Muscle layer of duodenum (tissue), 2 donors: ENCODE data around the gene KNL1.
"Not testable (repeated sequence)": the region's sequence is repeated elsewhere in the genome, so short reads cannot be mapped to it uniquely, and the experiment has no call there.

ENCODE experiments used
- H3K27ac ChIP-seq: one replicate; pipeline ENCODE4 v1.7.0; 2013; ENCODE audit warnings: mild to moderate bottlenecking, low read length
- H3K27me3 ChIP-seq: one replicate; pipeline ENCODE4 v1.7.0; 2013; ENCODE audit warnings: low read depth, mild to moderate bottlenecking, control low read depth, low read length
- H3K36me3 ChIP-seq, 2 donors: one replicate each; pipeline ENCODE4 v1.7.0; 2013; ENCODE audit warnings: low read length in 2 of 2, control low read depth in 1 of 2, mild to moderate bottlenecking in 1 of 2; ENCODE audit not compliant: insufficient read depth in 2 of 2, control insufficient read depth in 1 of 2
- H3K4me1 ChIP-seq, 2 donors: one replicate each; pipeline ENCODE4 v1.7.0; 2013; ENCODE audit warnings: low read length in 2 of 2, mild to moderate bottlenecking in 2 of 2, control low read depth in 1 of 2, moderate library complexity in 1 of 2; ENCODE audit not compliant: insufficient read depth in 2 of 2, control insufficient read depth in 1 of 2
- H3K4me3 ChIP-seq, 2 donors: one replicate each; pipeline ENCODE4 v1.7.0; 2013; ENCODE audit warnings: low read length in 2 of 2, low read depth in 1 of 2, mild to moderate bottlenecking in 1 of 2
- H3K9me3 ChIP-seq, 2 donors: one replicate each; pipeline ENCODE4 v1.7.0; 2013; ENCODE audit warnings: low read length in 2 of 2, control low read depth in 1 of 2, mild to moderate bottlenecking in 1 of 2; ENCODE audit not compliant: control insufficient read depth in 1 of 2
- donor health status: healthy.

The KNL1 gene

DNA sequence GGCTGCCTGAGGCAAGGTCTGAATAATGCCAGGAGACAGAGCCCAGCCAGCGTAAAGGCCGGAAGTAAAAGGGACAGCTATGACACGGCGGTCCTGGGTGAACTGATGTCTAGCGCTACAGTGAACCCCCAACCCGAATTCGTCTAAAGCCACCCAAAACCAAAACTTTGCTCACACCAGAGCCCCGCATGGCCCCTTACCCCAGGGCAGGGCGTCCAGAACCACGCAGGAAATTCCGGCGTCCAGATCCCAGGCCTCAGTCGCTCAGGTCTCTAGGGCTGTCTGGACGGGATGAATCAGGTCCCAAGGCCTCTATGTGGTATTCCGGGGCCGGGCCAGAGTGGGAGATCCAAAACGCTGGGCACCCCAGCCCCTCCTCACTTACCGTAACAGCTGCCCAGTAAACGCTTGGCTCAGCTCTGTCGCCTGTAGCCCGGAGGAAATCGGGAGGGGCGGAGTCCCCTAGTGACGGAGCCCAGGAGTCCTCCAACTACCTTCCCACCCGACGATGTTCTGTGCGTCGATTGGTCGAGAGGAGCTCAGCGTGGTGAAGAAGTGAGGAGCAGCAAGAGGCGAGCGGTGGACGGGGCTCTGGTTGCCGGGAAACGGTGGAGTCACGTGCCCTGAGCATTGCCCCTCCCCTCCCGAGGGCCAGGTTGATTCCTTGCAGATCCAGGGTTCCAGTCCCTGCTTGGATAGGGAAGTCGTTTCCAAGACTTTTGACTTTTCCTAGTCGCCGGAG lies 29.3 kb upstream of the KNL1 start, which contains the start of gene CCDC32:
Gene CCDC32 (minus strand): TSS at position 452 of the 742 bp plus-strand sequence. CDS start 2,027 bp downstream, outside the sequence.
- Histone ChIP-seq H3K4me3 (peak within 1 kb of the TSS; percentile 73 to 80), H3K9me3 (no peaks in the 10 kb centered on the region), H3K27me3 (no peaks in the 10 kb centered on the region), H3K27ac (peak within 1 kb of the TSS; percentile 93), H3K36me3 (peaks cover 0 to 7% of the 10 kb centered on the region in 2 donors), H3K4me1 (peaks cover 2 to 16% of the 10 kb centered on the region in 2 donors)

DNA sequence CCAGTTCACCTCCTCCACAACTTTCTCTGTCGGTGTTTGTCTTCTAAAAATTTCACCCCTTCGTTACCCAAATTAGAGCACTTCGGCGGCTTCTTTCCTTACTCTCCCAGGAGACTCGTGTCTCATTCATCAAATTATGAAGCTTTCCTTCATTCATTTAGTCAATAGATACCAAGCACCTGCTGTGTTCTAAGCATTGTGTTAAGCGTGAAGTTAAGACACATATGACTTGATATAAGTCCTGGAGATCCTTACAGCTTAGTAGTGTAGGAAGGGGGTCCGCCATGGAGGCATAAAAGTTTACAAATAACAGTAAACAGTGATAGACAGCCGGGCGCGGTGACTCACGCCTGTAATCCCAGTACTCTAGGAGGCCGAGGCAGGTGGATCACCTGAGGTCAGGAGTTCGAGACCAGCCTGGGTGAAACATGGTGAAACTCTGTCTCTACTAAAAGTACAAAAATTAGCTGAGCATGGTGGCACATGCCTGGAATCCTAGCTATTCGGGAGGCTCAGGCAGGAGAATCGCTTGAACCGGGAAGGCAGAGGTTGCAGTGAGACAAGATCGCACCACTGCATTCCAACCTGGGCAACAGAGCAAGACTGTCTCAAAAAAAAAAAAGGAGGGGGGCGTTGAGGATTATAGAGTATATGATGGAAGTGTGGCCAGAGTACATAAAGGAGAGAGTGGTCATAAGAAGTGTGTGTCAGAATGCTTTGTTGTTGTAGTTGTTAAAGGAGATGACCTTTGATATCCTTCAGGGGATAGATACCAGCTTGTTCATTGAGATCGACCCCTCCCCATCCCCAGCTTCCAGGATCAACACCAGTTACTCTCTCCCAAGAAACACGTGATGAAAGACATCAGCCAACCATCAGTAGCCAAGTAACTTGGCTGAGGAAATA lies 28.5 kb upstream of the KNL1 start:
- Histone ChIP-seq H3K4me3 (peak overlapping the region; percentile 73 to 80), H3K27me3 (no peaks in the 10 kb centered on the region), H3K36me3 (peaks cover 0 to 7% of the 10 kb centered on the region in 2 donors), H3K27ac (peak overlapping the region; percentile 93), H3K9me3 (no peaks in the 10 kb centered on the region), H3K4me1 (peaks cover 10 to 24% of the 10 kb centered on the region in 2 donors)

DNA sequence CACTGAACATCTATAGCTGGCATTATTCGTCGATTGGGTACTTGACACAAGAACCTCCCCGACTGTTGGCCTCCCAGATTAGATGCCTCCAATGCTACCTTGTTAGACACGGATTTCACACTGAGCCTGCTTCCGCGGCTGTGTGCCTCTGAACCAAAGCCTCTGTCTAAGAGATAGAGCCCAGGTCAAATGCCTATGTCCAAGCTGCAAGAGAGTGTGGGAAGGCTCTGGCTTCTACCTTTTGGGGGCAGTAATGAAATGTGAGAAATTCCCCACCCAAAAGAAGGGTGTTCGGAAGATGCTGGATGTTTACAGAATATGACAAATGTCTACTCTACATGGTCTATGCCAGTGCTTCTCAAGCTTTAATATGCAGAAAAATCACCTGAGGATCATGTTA lies 26.9 kb upstream of the KNL1 start:
- H3K9me3 ChIP-seq, result no peaks in the 10 kb centered on the region
- H3K36me3 ChIP-seq, result peaks cover 5 to 12% of the 10 kb centered on the region in 2 donors
- H3K4me3 ChIP-seq, result no peak overlapping the region
- no peak overlapping the region for H3K27ac ChIP-seq
- no peaks in the 10 kb centered on the region for H3K27me3 ChIP-seq
- H3K4me1 ChIP-seq, result peaks cover 11 to 29% of the 10 kb centered on the region in 2 donors

DNA sequence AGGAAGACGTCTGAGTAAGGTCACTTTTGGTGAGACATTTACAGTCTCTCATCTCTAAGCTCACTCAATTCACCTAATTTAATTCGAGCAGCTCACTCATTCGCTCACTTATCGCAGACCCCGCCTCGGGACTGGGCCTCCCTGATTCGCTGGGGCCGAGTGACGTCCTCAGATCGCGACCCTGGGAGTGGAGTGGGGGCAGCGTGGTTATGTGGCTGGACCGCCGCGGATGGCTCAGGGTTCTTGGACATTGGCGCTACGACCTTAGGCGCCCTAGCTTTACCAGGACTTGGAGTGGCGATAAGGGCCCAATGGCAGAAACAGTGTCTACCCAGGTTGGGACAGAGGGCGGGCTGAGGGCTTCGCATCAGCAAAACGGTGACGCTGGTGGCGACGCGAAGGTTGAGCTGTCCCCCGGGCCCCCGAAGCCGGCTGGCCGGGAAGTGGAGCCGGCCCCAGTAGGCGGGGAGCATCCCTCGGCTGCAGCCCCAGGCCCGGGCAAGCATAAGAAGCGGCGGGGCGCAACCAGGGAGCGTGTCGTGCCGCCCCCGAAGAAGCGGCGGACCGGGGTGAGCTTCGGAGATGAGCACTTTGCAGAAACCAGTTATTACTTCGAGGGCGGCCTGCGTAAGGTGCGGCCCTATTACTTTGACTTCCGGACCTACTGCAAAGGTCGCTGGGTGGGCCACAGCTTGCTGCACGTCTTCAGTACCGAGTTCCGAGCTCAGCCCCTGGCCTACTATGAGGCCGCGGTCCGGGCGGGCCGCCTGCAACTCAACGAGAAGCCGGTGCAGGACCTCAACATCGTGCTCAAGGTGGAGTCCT lies 24.7 kb upstream of the KNL1 start, which contains the start of gene RPUSD2:
Gene RPUSD2 (plus strand): TSS at position 171 of the 825 bp plus-strand sequence. CDS start 39 bp downstream, at position 210.
- Histone ChIP-seq H3K4me1 (peaks cover 11 to 18% of the 10 kb centered on the region in 2 donors), H3K27me3 (no peaks in the 10 kb centered on the region), H3K9me3 (no peaks in the 10 kb centered on the region), H3K27ac (peak within 1 kb of the TSS; percentile 76), H3K36me3 (peaks cover 17 to 31% of the 10 kb centered on the region in 2 donors), H3K4me3 (peak within 1 kb of the TSS; percentile 70 to 99)

DNA sequence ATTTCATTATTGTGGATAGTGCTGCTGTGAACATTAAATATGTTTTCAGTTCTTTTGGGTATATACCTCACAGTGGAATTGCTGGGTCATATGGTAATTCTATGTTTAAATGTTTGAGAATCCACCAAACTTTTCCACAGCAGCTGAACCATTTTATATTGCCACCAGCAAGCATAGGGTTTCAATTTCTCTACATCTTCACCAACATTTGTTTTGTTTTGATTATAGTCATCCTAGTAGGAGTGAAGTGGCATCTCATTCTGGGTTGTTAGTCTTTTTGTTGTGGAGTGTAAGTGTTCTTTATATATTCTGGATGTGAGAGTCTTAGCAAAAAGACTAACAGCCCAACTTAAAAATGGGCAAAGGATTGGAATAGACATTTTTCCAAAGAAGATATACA lies 18.9 kb upstream of the KNL1 start:
- no peaks in the 10 kb centered on the region for H3K27me3 ChIP-seq
- H3K36me3 ChIP-seq, result peaks cover 17 to 28% of the 10 kb centered on the region in 2 donors
- peaks cover 6 to 10% of the 10 kb centered on the region in 2 donors for H3K4me1 ChIP-seq
- no peak overlapping the region for H3K4me3 ChIP-seq
- no peak overlapping the region for H3K27ac ChIP-seq
- no peaks in the 10 kb centered on the region for H3K9me3 ChIP-seq

DNA sequence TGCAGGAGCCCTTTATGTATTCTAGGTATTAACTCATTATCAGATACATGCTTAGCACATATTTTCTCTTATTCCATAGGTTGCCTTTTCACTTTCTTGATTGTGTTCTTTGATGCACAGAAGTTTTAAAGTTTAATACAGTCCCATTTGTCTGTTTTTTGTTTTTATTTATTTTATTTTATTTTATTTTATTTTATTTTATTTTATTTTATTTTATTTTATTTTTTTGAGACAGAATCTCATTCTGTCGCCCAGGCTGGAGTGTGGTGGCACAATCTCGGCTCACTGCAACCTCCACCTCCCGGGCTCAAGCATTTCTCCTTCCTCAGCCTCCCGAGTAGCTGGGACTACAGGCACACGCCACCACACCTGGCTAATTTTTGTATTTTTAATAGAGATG lies 17.1 kb upstream of the KNL1 start:
- H3K9me3 ChIP-seq, H3K4me1 ChIP-seq, H3K27ac ChIP-seq, H3K4me3 ChIP-seq, H3K27me3 ChIP-seq: not testable (repeated sequence)
- peaks cover 12 to 22% of the 10 kb centered on the region in 2 donors for H3K36me3 ChIP-seq

DNA sequence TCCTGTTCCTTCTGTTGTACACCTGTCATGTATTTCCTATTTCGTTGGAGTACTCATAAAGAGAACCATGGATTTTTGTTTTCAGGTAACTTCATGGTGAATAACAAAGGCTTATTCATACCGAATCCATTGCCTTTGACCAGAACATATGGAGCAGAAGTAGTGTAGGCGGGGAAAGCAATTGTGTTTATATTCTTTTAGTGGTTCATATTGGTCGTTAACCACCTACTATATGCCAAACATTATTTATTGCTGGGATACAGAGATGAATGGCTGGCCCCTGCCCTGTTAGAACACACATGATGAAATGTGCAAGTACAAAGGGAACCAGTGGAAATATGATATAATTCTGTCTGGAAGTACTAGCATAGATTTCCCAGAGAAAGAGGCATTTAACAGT lies 15.2 kb upstream of the KNL1 start:
- H3K36me3 ChIP-seq, result peaks cover 4 to 5% of the 10 kb centered on the region in 2 donors
- H3K27me3 ChIP-seq, result no peaks in the 10 kb centered on the region
- H3K27ac ChIP-seq, result no peak overlapping the region

DNA sequence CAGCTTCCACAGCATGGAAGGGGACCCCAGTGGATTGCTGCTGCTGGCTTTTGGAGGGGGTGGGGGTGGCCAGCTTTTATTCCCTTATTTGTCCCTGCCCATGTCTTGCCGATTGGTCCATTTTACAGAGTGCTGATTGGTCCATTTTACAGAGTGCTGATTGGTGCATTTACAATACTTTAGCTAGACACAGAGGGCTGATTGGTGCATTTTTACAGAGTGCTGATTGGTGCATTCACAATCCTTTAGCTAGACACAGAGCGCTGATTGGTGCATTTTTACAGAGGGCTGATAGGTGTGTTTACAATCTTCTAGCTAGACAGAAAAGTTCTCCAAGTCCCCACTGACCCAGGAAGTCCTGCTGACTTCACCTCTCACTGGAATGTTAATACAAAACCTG lies 12.3 kb upstream of the KNL1 start:
- not testable (repeated sequence) for H3K36me3 ChIP-seq, H3K4me3 ChIP-seq

More for the DNA sequence above, 15.2 kb upstream of the KNL1 start:
- no peaks in the 10 kb centered on the region for H3K4me1 ChIP-seq
- H3K4me3 ChIP-seq, result no peak overlapping the region
- no peaks in the 10 kb centered on the region for H3K9me3 ChIP-seq

DNA sequence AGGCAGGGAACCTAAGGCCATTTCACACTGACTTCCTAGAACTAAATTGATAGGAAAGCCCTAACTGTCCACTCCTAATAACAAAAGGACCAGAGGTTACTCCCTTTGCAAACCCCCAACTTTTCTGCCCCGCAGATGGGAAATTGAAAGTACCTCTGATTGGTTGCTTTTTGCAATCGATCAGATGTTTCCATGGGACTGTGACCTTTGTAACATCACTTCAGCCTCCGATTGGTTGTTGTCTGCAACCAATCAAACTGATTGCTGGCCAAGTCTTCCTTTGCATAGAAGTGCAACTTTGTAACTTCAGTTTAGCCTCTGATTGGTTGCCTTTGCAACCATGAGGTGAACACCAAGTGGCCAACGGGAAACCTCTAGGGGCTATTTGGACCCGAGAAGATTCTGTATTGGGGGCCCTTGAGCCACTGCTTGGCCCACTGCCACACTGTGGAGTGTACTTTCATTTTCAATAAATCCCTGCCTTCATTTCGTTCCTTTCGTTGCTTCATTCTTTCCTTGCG lies 11.3 kb upstream of the KNL1 start:
- Histone ChIP-seq H3K9me3 (no peaks in the 10 kb centered on the region), H3K4me1 (no peaks in the 10 kb centered on the region), H3K4me3 (peak overlapping the region; percentile 49 to 52), H3K36me3 (no peaks in the 10 kb centered on the region), H3K27ac (peak overlapping the region; percentile 16), H3K27me3 (no peaks in the 10 kb centered on the region)

More for the DNA sequence above, 12.3 kb upstream of the KNL1 start:
- not testable (repeated sequence) for H3K27me3 ChIP-seq, H3K27ac ChIP-seq, H3K4me1 ChIP-seq, H3K9me3 ChIP-seq

DNA sequence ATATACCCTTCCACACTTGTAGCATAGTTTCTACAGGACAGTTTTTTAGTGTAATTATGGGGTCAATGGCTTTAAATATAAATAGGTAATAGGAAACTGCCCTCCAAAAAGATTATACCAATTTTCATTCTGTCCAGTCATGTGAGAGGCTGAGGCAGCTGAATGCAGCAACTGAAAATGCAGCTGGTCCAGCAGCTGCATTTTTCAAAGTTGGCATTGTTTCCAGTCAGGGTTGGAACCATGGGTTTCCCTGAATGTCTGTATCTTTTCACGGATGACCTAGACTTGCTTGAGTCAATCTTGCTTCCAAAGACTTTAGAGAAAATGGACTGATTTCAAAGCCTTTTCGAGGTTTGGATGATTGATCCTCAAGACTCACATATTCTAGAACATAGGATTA lies 9.9 kb upstream of the KNL1 start:
- no peaks in the 10 kb centered on the region for H3K27me3 ChIP-seq
- H3K9me3 ChIP-seq, result no peaks in the 10 kb centered on the region
- no peak overlapping the region for H3K4me3 ChIP-seq
- H3K36me3 ChIP-seq, result no peaks in the 10 kb centered on the region
- H3K27ac ChIP-seq, result no peak overlapping the region
- H3K4me1 ChIP-seq, result no peaks in the 10 kb centered on the region
